Prostate gland (tissue), 2 donors: Measurements from ENCODE around the gene MT1E. TPM values are rescaled to one million over a fixed set of nuclear protein-coding genes. Genes with fewer than 3 reads are reported as not detected.

ENCODE experiments used
- DNase-seq: peaks from one replicate; pipeline ENCODE4 v3.0.0-alpha.2; 2019; ENCODE audit warnings: low spot score
- H3K27ac ChIP-seq, 2 donors: fragments of 200-600 bp; sonication (generic); 2 replicates each; pipeline ENCODE4 v1.5.1; 2017 to 2019
- H3K27me3 ChIP-seq: fragments of 200-600 bp; sonication (generic); replicated peaks from 2 replicates; pipeline ENCODE4 v1.5.1; 2019; ENCODE audit not compliant: insufficient read depth
- H3K36me3 ChIP-seq, 2 donors: fragments of 200-600 bp; sonication (generic); 1 replicate in 1 of 2; 2 replicates in 1 of 2; pipeline versions ENCODE4 v1.5.1 to v1.8.1; 2017 to 2019
- H3K4me1 ChIP-seq: fragments of 200-600 bp; sonication (generic); replicated peaks from 2 replicates; pipeline ENCODE4 v1.5.1; 2019
- H3K4me3 ChIP-seq, 2 donors: fragments of 200-600 bp; sonication (generic); 2 replicates each; pipeline ENCODE4 v1.5.1; 2017 to 2019
- H3K9me3 ChIP-seq: fragments of 200-600 bp; sonication (generic); 2 replicates; pipeline ENCODE4 v1.5.1; 2017
- CTCF ChIP-seq, 4 experiments: fragments of 200-600 bp in 2 of 4; fragments of 450-650 bp in 2 of 4; sonication (generic) in 2 of 4; IDR thresholded peaks; 1 replicate in 3 of 4; 2 replicates in 1 of 4; pipeline ENCODE4 v1.5.1; 2016 to 2019; ENCODE audit warnings: antibody characterized with exemption in 4 of 4, mild to moderate bottlenecking in 2 of 4, moderate library complexity in 2 of 4
- POLR2A ChIP-seq: fragments of 450-650 bp; IDR thresholded peaks from one replicate; pipeline ENCODE4 v1.6.1; 2016; ENCODE audit warnings: antibody characterized with exemption, mild to moderate bottlenecking
- POLR2AphosphoS5 ChIP-seq: sonication (generic); formaldehyde crosslinking; IDR thresholded peaks from one replicate; pipeline ENCODE4 v1.6.1; 2017; ENCODE audit warnings: antibody characterized with exemption
- WGBS: methylation state at CpG from one replicate; pipeline ENCODE4 v1.1.5; 2018; 5-methylcytosine and 5-hydroxymethylcytosine counted together
- intact Hi-C: fragments of 100-400 bp; cut with DNase I; formaldehyde crosslinking; loops from one replicate; pipeline ENCODE4 v1.14.2; 2022
- total RNA-seq, 2 donors: library from RNA; depleted of rRNA; stranded (reverse); fragments of >200 nt; gene quantifications; one replicate each; pipeline ENCODE4 v1.1.0, GENCODE V29; 2016

The MT1E gene
- total RNA-seq, 2 donors from 2014 or later = 110 to 339 TPM

- Histone ChIP-seq H3K27me3 (no peaks in the 10 kb centered on the region), H3K4me1 (peaks cover 6% of the 10 kb centered on the region), H3K9me3 (no peaks in the 10 kb centered on the region), H3K4me3 (peak within 1 kb of the TSS; percentile 14 to 17), H3K36me3 (no peaks in the 10 kb centered on the region), H3K27ac (no peak within 1 kb of the TSS)
- WGBS = 13% methylated on average over 44 of the region's 46 CpGs
- intact Hi-C loops = no loop called here
- peak; percentile 33 for DNase-seq
- TF ChIP-seq POLR2A (no peak), POLR2AphosphoS5 (no peak), CTCF (IDR thresholded peaks at IDR 0.05) (no peak)
Measured at GRCh38 chr16:56667581-56668571, 42.3 kb downstream of the MT1E start, which contains the start of gene MT1G. TSS of gene MT1G (minus strand) at chr16:56668065. CDS start at chr16:56667993, 72 bp downstream.

- WGBS = 23% methylated on average over 35 of the region's 38 CpGs
Measured at GRCh38 chr16:56669005-56669839, 43.6 kb downstream of the MT1E start, which contains the start of gene MT1H. TSS of gene MT1H (plus strand) at chr16:56669814. CDS start at chr16:56669885, 71 bp downstream.

GRCh38 chr16:56669840-56670619 is 44.4 kb downstream of the MT1E start:
- H3K27ac ChIP-seq = no peak overlapping the region
- DNase-seq = no peak

More at GRCh38 chr16:56669005-56669839, 43.6 kb downstream of the MT1E start, which contains the start of gene MT1H:
- intact Hi-C loops = no loop called here
- DNase-seq = no peak
- no peak for TF ChIP-seq CTCF (IDR thresholded peaks at IDR 0.05)
- no peak for TF ChIP-seq POLR2AphosphoS5
- TF ChIP-seq POLR2A = no peak
- H3K4me3 ChIP-seq = no peak within 1 kb of the TSS
- H3K9me3 ChIP-seq = no peaks in the 10 kb centered on the region
- no peak within 1 kb of the TSS for H3K27ac ChIP-seq
- H3K27me3 ChIP-seq = no peaks in the 10 kb centered on the region
- peaks cover 6% of the 10 kb centered on the region for H3K4me1 ChIP-seq
- H3K36me3 ChIP-seq = no peaks in the 10 kb centered on the region

More at GRCh38 chr16:56669840-56670619, 44.4 kb downstream of the MT1E start:
- H3K4me3 ChIP-seq = no peak overlapping the region
- WGBS = 29% methylated on average over 19 of the region's 19 CpGs
- no peak for TF ChIP-seq POLR2A
- no peak for TF ChIP-seq CTCF (IDR thresholded peaks at IDR 0.05)
- no peak for TF ChIP-seq POLR2AphosphoS5
- H3K9me3 ChIP-seq = no peaks in the 10 kb centered on the region
- no peaks in the 10 kb centered on the region for H3K36me3 ChIP-seq
- intact Hi-C loops = no loop called here
- H3K27me3 ChIP-seq = no peaks in the 10 kb centered on the region
- H3K4me1 ChIP-seq = peaks cover 6% of the 10 kb centered on the region
